GM19397 (cell line): Measurements from ENCODE around the gene DHX36.

Experiments
- ATAC-seq: cut with Tn5 transposase; IDR thresholded peaks from one replicate; pipeline ENCODE4 v1.9.1; 2021; ENCODE audit warnings: mild to moderate bottlenecking, moderate library complexity; ENCODE audit not compliant: unreplicated experiment

Gene DHX36, protein sequence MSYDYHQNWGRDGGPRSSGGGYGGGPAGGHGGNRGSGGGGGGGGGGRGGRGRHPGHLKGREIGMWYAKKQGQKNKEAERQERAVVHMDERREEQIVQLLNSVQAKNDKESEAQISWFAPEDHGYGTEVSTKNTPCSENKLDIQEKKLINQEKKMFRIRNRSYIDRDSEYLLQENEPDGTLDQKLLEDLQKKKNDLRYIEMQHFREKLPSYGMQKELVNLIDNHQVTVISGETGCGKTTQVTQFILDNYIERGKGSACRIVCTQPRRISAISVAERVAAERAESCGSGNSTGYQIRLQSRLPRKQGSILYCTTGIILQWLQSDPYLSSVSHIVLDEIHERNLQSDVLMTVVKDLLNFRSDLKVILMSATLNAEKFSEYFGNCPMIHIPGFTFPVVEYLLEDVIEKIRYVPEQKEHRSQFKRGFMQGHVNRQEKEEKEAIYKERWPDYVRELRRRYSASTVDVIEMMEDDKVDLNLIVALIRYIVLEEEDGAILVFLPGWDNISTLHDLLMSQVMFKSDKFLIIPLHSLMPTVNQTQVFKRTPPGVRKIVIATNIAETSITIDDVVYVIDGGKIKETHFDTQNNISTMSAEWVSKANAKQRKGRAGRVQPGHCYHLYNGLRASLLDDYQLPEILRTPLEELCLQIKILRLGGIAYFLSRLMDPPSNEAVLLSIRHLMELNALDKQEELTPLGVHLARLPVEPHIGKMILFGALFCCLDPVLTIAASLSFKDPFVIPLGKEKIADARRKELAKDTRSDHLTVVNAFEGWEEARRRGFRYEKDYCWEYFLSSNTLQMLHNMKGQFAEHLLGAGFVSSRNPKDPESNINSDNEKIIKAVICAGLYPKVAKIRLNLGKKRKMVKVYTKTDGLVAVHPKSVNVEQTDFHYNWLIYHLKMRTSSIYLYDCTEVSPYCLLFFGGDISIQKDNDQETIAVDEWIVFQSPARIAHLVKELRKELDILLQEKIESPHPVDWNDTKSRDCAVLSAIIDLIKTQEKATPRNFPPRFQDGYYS

DNA sequence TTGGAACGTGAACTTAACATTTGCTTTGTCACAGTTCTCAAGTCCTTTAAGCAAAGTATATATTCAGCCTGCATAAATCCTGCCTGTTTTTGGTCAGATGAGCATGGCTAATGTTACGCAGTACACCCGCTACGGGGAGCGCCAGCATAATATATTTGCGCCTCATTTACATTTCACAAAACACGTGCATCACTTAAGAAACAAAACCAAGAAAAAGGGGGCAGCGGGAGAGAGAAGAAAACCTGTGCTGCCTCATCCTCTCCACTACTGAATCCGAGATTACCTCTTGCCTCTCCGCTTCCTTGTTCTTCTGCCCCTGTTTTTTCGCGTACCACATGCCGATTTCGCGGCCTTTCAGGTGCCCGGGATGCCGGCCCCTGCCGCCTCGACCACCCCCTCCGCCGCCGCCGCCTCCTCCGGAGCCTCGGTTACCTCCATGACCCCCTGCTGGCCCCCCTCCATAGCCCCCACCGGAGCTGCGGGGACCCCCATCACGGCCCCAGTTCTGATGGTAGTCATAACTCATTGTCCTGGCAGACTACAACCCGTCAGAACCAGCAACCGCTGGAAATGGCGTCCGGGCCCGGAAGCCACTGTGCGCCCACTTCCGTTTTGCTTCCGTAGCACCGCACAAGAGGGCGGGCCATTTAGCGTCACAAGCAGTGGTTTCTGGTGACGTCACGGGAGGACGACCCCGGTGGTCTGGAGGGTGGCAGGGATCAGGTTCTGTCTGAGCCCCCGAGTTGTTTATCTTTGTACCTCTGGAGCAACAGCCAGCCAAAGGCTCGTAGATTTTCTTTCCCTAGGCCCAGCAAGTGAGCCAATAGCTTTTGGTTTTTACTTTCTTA is at the start of gene DHX36:
TSS of gene DHX36 (minus strand) at position 597 of the 848 bp plus-strand sequence. CDS start at position 526, 71 bp downstream.
- peak; percentile 96 for ATAC-seq

DNA sequence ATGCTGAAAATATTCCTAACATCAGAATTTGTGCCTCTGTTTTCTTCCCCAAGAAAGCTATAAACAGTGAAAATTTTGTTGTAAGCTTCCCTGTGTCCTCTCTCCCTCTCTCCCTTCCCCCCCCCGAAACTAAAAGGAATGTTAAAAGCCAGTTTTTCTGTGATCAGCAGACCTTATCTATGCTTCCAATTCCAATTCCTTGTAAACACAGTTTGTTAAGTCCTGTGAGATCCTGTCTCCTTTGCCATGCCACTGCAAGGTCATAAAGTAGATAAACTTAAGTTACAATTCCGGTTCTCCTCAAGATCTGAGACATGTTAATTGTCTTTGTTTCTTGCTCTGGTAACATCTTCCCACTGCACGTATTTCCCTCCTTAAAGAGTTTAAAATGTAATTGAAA is 42.9 kb upstream of the DHX36 start:
- ATAC-seq: no peak

DNA sequence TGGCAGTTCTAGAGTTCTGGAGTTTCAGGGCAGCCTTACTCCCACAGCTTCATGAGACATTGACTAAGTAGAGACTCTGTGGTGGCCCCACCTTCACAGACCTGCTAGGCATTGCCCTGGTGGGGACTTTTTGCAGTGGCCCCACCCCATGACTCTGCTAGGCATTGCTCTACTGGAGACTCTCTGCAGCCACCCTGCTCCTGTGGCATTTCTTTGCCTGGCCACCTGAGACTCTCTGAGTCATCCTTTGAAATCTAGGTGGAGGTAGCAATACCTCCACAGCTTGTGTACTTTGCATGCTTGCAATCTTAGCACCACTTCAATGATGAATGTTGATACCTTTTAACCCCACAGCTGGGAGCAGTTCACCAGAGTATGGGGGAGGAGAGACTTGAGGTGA is 40.6 kb upstream of the DHX36 start:
- no peak for ATAC-seq

DNA sequence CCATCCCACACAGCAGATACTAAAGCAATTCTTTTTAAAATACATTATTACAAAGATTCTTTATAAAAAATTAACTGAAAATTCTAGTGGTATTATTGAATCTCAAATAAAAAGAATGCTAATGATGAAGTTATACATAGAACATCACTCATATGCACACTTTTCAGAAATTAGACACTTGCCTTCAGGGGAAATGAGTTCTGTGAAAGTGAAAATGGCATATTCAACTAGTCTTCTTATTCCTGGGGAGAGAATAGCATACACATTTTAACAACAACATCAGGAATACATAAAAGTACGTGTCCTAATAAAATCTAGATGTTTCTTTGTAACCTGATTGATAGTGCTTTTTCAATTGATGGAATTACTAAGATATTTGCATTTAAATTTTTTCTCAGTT is 36.8 kb upstream of the DHX36 start:
- no peak for ATAC-seq

DNA sequence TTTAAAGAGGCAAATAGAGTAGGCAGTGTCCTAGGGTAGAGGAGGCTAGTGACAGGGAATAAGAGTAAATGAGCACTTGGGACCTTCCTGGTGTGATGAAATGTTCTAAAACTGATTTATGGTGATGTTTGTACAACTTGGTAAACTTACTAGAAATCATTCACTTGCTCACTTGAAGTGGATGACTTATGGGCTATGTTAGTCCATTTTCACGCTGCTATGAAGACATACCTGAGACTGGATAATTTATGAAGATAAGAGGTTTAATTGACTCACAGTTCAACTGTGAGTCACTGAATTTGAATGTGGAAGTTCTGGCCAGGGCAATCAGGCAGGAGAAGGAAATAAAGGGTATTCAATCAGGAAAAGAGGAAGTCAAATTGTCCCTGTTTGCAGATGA is 31.7 kb upstream of the DHX36 start:
- no peak for ATAC-seq

DNA sequence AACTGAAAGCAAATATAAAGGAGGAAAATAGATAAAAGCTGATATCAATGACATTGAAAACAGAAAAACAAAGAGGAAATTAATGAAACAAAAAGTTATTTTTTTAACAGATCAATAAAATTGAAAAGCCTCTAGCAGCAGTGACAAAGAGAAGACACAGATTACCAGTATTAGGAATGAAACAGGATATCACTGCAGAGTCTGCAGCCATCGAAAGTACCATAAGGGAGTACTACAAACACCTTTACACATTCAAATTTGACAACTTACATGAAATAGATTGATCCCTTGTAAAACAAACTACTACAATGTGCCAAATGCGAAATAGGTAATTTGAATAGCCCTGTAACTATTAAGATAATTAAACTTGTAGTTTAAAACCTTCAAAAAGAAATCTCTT is 24.9 kb upstream of the DHX36 start:
- no peak for ATAC-seq

DNA sequence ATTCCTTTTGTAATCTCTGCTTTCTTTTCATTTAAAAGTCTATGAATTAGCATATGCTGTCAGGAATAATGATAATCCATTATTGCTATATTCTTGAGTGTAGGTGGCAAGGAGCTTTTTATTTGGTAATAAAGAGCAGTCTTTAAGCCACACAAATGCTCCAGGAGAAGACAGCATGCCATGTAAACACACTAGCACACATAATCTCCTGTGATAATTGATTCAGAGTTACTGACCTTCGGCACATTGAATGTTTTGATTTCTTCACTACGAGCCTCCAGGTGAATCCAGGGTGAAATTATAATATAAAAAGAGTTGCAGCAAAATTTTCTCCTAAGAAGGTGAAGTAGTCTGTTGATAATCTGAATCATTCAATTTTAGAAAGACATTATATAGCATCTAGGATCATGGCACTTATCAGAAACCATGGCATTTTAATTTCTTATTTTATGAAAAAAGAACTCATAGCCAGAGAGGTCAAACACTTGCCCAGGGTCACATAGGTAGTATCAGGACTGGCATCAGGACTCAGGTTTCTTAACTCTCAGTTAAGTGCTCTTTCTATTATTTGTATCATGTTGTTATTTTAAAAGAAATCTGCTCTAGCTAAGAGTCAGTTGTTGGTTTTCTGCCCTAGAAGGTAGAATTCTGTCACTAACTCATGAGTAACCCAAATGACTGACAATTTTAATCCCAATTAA is 21.3 kb upstream of the DHX36 start:
- ATAC-seq: no peak

DNA sequence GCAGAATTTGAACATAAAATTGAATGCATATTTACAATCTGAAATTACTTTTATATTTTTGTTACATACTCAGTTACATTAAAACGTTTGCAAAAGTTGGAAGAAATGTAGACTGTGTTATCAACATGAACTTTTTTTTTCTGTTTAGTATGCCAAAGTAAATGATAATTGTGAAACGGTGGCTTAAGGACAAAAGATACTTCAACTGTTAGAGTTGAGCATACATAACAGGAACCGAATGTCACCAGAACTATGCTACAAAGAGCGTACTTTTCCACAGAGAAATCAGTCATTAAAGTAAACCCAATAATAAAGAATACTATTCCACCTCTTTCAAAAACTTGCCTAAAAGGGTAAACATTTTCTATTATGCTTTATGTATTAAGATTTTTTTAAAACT is 14.3 kb upstream of the DHX36 start:
- no peak for ATAC-seq

DNA sequence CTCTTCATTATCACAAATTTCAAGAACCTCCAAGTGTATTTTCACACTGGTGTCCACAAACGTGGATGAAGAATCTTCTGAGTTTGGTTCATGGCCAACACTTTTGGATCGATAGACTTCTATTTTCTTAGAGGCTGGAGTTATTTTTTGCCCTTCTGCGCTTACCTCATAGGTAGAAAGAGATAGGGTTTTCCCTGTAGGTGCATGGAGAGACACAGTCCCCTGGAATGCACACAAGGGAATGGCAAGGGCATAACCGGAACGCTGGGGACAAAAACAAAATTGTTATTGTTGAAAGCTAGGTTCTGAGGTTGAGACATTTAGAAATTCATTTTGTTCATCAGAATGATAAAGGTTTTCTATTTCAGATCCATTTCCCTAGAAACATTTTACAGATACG is 13.7 kb upstream of the DHX36 start:
- no peak for ATAC-seq

DNA sequence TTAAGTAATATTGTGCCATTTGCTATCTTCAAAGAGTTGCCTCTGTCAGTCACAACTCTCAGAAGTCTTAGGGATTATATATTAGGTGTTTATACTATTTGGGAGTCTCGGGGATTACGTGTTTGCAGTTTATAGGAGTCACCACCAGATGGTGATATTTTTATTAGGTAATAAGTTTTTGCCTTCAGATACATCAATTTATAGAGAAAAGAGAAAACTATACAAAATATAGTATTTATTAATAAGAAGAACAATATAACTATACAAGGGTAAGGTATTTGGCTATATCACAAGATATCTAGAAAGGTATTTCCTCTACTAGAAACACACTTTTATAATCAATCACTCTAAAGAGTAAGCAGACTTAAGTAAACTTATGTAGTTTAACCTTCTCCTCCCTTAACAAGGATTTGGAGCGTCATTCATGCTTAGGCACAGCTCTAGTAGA is 10.7 kb upstream of the DHX36 start:
- no peak for ATAC-seq

DNA sequence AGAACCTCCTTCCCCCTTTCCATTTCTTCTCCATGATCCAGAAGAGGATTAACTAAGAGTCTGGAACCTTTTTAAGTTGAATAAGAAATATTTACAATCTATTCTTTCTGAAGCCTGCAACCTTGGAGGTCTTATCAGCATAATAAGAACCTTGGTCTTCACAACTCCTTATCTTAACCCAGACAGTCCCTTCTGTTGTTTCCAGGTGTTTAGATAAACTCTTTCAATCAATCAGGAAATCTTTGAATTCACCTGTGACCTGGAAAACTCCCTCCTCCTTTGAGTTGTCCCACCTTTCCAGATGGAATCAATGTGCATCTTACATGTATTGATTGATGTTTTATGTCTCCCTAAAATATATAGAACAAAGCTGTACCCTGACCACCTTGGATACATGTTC is 3.6 kb upstream of the DHX36 start:
- no peak for ATAC-seq

DNA sequence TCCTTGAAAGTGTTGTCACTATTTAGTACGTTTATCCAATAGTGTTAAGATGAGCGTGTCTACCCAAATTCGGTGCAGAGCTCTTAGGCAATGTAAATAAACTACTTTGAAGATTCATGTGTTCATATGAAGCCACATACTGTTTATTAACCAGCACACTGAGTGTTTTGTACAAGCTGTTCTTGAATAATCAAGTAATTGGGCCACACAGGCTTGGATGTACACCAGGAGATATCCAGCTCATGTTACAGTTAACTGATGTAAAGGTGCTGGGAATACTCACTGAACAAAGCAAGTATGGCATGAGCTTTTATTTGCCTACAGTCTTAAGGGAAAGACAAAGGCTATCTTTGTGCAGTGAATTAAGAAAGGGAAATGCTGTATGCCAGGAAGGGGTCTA is 632 bp upstream of the DHX36 start:
- no peak for ATAC-seq

DNA sequence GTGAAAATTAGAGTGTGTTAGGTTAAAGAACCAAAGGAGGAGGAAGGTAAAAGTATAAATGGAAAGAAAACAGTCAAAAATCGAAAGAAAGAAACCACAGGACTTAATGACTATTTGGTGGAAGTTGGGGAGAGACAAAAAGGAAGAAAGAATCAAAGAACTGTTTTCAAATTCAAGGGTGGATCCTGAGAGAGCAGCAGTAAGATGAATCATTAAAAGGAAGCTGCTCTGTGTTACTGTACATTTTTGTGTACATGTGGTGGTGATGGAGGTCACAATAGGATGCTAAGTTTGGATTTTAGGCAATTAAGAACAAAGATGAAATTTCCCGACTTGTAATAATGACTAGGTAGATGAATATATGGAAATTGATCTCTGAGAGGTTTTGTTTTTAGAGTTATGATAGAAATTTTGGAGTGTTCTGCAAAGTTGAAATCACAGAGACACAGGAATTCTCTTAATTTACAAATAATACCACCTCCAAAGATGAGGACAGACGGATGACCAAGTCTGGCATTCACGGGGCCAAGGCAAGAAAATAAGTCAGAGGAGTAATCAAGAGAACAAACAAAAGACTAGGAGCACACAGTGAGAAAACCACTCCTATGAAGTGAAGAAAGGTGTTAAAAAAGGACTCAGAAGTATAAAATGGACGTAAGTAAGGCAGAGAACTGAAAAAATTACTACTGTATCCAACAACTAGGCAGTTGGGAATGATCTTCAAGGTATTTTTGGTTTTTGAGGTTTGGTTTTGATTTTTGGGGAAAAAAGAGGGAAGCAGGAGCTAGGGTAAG is 7.1 kb downstream of the DHX36 start:
- ATAC-seq: no peak

DNA sequence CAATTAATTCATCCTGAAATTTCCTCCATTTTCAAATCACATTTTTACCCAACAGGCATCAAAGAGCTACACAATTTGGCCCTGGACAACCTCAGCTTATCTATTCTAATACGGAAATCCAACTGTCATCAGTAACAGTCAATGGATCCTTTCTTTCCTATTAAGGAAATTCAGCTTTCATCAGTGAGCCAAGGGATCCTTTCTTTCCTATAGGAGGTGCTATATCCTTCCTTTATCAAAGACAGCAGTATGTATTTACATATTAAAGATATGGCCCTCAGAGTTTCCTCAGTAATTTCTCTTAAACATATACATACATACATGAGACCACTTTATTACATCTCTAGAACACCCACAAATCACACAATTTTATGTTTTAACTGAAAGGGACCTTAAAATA is 10.1 kb downstream of the DHX36 start:
- no peak for ATAC-seq

DNA sequence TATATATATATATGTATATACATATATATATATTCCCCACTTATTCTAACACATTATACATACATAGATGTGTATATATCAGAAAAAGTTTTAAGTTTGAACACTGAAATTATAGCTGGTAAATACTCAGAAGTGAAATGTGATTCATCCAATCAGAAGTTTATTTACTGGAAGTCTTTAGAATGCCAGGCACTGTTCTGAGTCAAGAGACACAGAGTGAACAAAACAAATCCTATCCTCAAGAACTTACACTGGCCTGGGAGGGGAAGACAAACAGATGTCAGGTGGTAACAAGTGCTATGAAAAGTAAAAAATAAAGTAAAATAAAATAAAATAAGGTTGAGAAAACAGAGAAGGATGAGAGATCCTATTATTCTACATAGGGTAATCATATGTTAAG is 13.4 kb downstream of the DHX36 start:
- no peak for ATAC-seq

DNA sequence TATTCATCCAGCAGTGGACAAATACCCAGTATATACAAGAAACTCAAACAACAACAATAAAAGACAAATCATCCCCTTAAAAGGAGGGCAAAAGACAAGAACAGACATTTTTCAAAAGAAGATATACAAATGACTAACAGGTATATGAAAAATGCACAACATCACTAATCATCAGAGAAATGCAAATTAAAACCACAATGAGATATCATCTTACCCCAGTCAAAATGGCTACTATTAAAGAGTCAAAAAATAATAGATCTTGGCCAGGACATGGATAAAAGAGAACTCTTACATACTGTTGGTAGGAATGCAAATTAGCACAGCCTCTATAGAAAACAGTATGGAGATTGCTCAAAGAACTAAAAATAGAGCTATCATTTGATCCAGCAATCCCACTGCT is 16.9 kb downstream of the DHX36 start:
- no peak for ATAC-seq

DNA sequence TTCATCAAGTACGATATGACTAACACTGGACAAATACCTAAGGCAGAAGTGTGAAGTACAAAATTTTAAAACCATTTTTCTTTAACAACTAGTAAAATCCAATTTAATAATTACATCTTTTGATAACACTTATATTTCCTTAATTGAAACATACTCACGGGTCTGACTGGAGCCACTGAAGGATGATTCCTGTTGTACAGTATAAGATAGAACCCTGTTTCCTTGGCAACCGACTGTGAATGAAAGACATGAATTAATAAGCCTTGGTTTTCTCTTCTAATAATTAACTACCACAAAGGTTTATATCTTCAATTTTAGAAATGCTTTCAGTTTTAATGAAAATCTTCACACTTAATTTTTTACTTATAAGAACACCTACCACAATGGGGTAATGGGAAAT is 19.4 kb downstream of the DHX36 start:
- peak; percentile 47 for ATAC-seq

DNA sequence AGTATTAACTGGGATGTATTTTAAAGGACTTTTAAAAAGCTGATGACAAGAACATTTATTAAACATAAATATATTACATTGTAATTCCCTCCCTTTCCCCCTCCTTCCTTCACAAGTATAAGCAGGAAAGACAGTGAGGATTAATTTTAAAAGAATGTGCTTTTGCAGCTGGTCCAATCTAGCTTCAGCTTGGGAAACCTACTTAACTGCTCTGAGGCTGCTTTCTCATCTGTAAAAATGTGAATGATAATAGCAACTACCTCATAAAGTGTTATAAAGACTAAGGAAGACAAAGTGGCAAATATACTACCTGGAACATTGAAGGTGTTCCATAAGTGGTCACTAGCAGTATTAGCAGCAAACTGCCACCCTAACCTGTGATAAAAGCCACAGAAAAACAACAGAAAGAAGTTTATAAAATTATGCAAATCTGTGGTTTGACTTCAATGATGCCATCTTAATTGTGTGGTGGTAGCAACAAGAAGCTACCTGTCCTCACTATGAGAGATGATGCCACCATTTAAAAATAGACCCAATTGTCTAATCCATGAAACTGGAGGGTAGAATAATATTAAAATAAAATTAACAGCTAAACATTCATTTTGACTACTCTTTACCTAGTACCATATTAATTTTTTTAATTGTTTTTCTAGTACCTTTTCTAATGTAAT is 20.0 kb downstream of the DHX36 start:
- ATAC-seq: no peak

DNA sequence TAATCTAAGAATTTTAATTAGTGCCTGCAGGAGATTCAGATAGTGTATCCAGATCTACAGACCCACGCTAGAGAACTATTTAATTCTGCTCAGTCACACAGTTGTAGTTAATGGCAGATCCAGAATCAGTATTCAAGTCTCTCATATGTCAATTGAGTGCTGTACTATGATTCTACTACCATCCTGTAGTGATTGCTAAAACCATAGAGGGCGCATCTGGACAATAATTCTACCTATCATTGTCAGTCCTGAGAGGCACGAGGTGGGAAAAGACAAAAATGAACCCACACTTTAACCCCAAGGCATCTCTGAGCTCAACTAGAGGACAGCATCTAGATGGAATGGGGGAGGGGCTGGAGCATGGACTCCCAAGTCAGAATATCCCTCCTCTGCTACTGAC is 22.7 kb downstream of the DHX36 start:
- ATAC-seq: no peak
